ENCODE data around the gene CPPED1. TPM values are rescaled to one million over a fixed set of nuclear protein-coding genes. Genes with fewer than 3 reads are reported as not detected.

CPPED1 gene
- total RNA-seq, 1 experiment from 2014 or later: 34.9 TPM

DNA sequence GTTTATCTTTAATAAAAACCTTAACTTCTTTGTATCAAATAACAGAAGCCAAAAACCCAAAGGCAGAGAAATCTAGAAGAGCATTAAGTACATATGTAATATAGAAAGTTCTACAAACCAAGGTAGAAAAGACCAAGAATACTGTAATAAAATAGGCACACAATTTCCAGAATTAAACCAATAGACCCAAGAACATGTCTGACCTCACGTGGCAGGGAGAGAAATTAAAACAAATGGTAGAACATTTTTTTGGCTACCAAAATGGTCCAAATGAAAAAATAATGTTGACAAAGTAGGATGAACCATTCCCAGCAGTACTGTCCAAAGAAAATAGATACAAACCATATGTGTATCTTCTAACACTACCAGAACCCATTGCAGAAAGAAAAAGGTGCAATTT lies 183.5 kb downstream of the CPPED1 start:
- H3K27me3 Mint-ChIP-seq (ENCODE audit: insufficient read depth, unreplicated experiment): no peaks in the 10 kb centered on the region
- peaks cover 3% of the 10 kb centered on the region for H3K4me1 ChIP-seq
- H3K4me1 Mint-ChIP-seq (ENCODE audit: low read depth, unreplicated experiment): no peaks in the 10 kb centered on the region
- H3K4me3 Mint-ChIP-seq (ENCODE audit: unreplicated experiment): no peak overlapping the region
- no peak overlapping the region for H3K4me3 ChIP-seq (ENCODE audit: low read depth, low read length)
- no peak overlapping the region for H3K27ac Mint-ChIP-seq (ENCODE audit: unreplicated experiment)
- H3K9me3 ChIP-seq: 0 out of 2 replicates have a peak, but pooled peaks cover 5% of the 10 kb centered on the region
- no peaks in the 10 kb centered on the region for H3K27me3 ChIP-seq (replicated peaks; ENCODE audit: control insufficient read depth, insufficient read depth, low read length)
- H3K9me3 Mint-ChIP-seq (ENCODE audit: unreplicated experiment): no peaks in the 10 kb centered on the region
- no TSS peak for BruUV-seq (replicated peaks)
- ChIA-PET CTCF (no interaction called here), POLR2A (no interaction called here)
- no peak for DNase-seq
- no peaks in the 10 kb centered on the region for H3K36me3 ChIP-seq (ENCODE audit: control insufficient read depth, insufficient read depth, low read length)
- H3K36me3 Mint-ChIP-seq (ENCODE audit: insufficient read depth, unreplicated experiment): no peaks in the 10 kb centered on the region
- no peak for TF ChIP-seq CTCF (IDR thresholded peaks at IDR 0.05; ENCODE audit: insufficient read depth in 1 of 2, low read depth in 1 of 2, low read length in 1 of 2, severe bottlenecking in 1 of 2, unreplicated experiment in 1 of 2)
- intact Hi-C loops (cut with micrococcal nuclease; ENCODE audit: unreplicated experiment): no loop called here

GRCh38 chr16:12618515-12618914 lies 185.2 kb downstream of the CPPED1 start:
- no TSS peak for BruUV-seq (replicated peaks)
- H3K4me3 ChIP-seq (ENCODE audit: low read depth, low read length): no peak overlapping the region
- no peak for DNase-seq
- H3K27me3 Mint-ChIP-seq (ENCODE audit: insufficient read depth, unreplicated experiment): no peaks in the 10 kb centered on the region
- peaks cover 4% of the 10 kb centered on the region for H3K4me1 Mint-ChIP-seq (ENCODE audit: low read depth, unreplicated experiment)
- 0 out of 2 replicates have a peak, but pooled peaks cover 9% of the 10 kb centered on the region for H3K9me3 ChIP-seq
- intact Hi-C loops (cut with micrococcal nuclease; ENCODE audit: unreplicated experiment): no loop called here
- no peaks in the 10 kb centered on the region for H3K27me3 ChIP-seq (replicated peaks; ENCODE audit: control insufficient read depth, insufficient read depth, low read length)
- H3K4me1 ChIP-seq: peaks cover 19% of the 10 kb centered on the region
- no peak overlapping the region for H3K4me3 Mint-ChIP-seq (ENCODE audit: unreplicated experiment)
- POLR2A ChIA-PET: no interaction called here
- H3K27ac Mint-ChIP-seq (ENCODE audit: unreplicated experiment): no peak overlapping the region
- H3K36me3 ChIP-seq (ENCODE audit: control insufficient read depth, insufficient read depth, low read length): no peaks in the 10 kb centered on the region
- no peaks in the 10 kb centered on the region for H3K36me3 Mint-ChIP-seq (ENCODE audit: insufficient read depth, unreplicated experiment)
- H3K9me3 Mint-ChIP-seq (ENCODE audit: unreplicated experiment): no peaks in the 10 kb centered on the region
- TF ChIP-seq CTCF (IDR thresholded peaks at IDR 0.05; ENCODE audit: insufficient read depth in 1 of 2, low read depth in 1 of 2, low read length in 1 of 2, severe bottlenecking in 1 of 2, unreplicated experiment in 1 of 2): no peak
- CTCF ChIA-PET: no interaction called here

DNA sequence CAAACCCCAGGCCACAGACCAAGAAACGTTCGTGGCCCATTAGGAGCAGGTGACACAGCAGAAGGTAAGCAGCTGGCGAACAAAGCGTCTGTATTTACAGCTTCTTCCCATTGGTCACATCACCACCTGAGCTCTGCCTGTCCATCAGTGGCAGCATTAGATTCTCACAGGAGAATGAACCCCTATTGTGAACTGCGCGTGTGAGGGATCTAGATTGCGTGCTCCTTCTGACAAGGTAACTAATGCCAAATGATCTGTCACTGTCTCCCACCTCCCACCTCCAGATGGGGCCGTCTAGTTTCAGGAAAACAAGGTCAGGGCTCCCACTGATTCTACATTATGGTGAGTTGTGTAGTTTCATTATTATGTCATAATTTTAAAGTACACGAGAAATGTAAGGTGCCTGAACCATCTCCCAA lies 186.3 kb downstream of the CPPED1 start:
- Histone ChIP-seq H3K9me3 (0 out of 2 replicates have a peak, but pooled peaks cover 9% of the 10 kb centered on the region), H3K4me1 (peaks cover 27% of the 10 kb centered on the region), H3K4me3 (ENCODE audit: low read depth, low read length) (no peak overlapping the region), H3K36me3 (ENCODE audit: control insufficient read depth, insufficient read depth, low read length) (no peaks in the 10 kb centered on the region), H3K27me3 (replicated peaks; ENCODE audit: control insufficient read depth, insufficient read depth, low read length) (no peaks in the 10 kb centered on the region)
- H3K9me3 Mint-ChIP-seq (ENCODE audit: unreplicated experiment): no peaks in the 10 kb centered on the region
- TF ChIP-seq CTCF (IDR thresholded peaks at IDR 0.05; ENCODE audit: insufficient read depth in 1 of 2, low read depth in 1 of 2, low read length in 1 of 2, severe bottlenecking in 1 of 2, unreplicated experiment in 1 of 2): no peak
- H3K4me3 Mint-ChIP-seq (ENCODE audit: unreplicated experiment): no peak overlapping the region
- CTCF ChIA-PET: no interaction called here
- H3K27me3 Mint-ChIP-seq (ENCODE audit: insufficient read depth, unreplicated experiment): no peaks in the 10 kb centered on the region
- POLR2A ChIA-PET: no interaction called here
- intact Hi-C loops (cut with micrococcal nuclease; ENCODE audit: unreplicated experiment): no loop called here
- peaks cover 4% of the 10 kb centered on the region for H3K36me3 Mint-ChIP-seq (ENCODE audit: insufficient read depth, unreplicated experiment)
- DNase-seq: no peak
- peaks cover 12% of the 10 kb centered on the region for H3K4me1 Mint-ChIP-seq (ENCODE audit: low read depth, unreplicated experiment)
- no peak overlapping the region for H3K27ac Mint-ChIP-seq (ENCODE audit: unreplicated experiment)
- no TSS peak for BruUV-seq (replicated peaks)
